GM19025 (cell line): ENCODE data around the gene NDUFAF2.
"Not testable (repeated sequence)": the region's sequence is repeated elsewhere in the genome, so short reads cannot be mapped to it uniquely, and the experiment has no call there.

Experiments
- ATAC-seq: cut with Tn5 transposase; IDR thresholded peaks from one replicate; pipeline ENCODE4 v1.9.1; 2021; ENCODE audit warnings: mild to moderate bottlenecking, low read depth, moderate library complexity; ENCODE audit not compliant: unreplicated experiment

Gene NDUFAF2, protein sequence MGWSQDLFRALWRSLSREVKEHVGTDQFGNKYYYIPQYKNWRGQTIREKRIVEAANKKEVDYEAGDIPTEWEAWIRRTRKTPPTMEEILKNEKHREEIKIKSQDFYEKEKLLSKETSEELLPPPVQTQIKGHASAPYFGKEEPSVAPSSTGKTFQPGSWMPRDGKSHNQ

DNA sequence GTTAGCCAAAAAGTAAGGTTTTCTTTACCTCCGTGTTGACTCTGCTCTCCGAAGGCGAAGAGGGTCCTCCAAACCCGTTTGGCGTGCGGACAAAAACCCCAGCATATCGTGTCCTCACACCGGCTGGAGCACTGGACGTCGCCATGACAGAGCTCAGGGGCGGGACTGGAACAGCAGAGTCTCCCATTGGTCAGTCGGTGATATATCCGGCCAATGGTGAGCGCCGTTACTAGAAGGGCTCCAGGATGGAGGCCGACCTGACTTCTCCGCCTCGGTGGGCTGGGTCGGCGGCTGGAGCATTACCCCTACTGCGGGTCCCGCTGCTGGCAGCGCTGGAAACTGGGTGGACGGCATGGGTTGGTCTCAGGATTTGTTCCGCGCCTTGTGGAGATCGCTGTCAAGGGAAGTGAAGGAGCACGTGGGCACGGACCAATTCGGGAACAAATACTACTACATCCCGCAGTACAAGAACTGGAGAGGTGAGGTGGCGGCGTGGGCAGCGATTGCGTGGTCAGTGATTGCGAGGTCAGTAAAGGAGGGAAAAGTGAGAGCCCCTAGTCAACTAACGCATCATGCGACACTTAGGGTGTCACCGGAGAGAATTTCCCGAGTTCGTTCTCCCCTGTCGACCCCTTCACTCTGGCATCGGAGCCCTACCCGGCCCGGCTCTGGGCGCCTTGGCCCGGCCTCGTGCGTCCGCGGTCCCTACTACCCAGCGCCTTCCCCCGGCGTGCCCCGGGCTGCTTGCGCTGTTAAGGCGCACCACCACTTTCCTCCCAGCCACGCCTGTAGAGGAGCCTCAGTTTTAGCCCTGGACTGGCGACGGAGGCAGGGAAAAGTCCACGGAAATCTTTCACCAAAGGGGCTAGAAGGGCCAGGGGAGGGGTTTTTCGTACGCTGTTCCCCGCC is at the start of gene NDUFAF2, which contains the start of gene ERCC8:
TSS of gene NDUFAF2 (plus strand) at position 302 of the 909 bp plus-strand sequence. CDS start at position 353, 51 bp downstream.
TSS of gene ERCC8 (minus strand) at position 167 of the 909 bp plus-strand sequence. CDS start at position 105, 62 bp downstream.
- peak; percentile 100 for ATAC-seq

DNA sequence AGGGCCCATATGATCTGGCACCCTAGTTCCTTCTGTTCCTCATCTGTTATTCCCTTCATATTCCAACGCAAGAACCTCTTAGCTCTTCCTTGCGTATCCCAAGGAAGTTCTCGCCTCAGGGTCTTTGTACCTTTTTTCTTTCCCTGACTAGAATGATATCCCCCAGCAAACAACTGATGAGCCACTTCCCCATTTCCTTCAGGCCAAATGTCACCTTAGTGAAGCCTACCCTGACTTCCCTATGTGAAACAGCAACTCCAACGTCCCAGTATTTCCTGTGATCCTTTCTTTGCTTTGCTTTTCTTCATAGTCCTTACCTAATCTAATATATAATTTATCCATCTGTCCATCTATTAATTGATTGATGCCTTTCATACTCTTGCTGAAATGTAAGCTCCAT is 48.0 kb upstream of the NDUFAF2 start:
- ATAC-seq = no peak

DNA sequence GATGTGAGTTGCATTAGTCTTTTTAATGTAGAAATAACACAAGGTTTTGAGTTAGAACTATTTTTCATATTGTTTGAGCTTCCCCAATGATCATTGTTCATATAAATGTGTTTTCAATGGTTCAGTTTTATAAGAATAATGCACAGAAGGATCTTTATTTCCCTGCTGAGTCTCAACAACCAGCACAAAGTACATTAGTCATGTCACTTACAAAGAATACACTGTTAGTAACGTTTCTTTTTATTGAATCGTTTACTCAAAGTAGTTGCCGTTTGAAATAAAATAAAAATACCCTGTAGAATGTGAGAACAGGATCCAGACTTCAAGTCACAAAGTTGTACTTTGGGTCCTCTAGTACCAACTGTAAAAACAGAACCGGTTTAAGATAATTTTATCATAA is 41.6 kb upstream of the NDUFAF2 start:
- no peak for ATAC-seq

DNA sequence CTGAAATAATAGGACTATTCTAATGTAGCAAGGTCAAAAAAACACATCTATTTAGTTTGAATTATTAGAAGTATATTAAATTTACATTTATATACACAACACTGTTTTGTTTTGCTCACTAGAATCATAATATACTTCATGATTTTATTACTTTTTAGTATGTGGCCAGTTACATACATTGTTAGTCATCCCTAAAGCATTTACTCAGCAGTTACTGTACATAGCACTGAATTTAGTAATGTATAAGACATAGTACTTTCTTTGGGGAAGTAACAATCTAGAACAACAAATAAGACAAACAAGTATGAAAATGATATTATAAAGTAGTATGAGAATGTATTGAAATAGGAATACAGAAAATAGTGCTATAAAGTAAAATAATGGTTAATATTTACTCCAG is 28.4 kb upstream of the NDUFAF2 start:
- no peak for ATAC-seq

DNA sequence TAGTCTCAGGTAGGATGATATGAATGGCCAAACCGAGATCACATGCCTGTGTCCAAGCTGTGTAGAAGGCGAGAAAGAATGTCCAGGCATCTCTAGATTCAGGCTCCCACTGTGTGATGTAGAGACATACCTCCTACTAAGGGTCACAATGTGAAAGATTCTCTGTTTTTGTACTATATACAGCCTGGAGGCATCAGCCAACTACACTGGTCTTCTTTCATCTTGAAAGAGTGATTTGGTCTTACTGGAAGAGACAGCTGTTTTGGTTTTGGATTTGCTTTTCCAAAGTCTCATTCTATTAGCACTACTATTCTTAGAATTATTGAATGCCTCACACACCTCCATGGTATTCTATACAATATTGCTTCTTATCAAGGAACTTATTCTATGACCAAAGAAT is 26.5 kb upstream of the NDUFAF2 start:
- ATAC-seq = no peak

DNA sequence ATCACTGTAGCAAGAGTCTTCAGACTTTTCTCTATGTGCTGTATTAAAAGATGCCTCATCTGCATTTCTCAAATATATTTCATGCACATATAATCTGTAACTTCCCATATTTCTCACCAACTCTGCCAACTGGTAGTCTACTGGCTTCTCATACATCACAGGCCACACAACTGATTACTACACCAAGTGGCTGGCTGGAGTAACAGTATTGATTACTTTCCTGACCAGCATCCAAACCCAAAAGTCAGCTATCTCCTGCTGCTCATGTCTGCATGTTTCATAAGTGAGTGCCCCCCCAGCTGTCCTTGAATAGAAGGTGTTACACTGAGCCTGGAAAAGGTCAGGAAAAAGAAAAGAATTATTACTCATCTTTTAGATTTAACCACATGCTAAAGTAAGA is 17.6 kb upstream of the NDUFAF2 start:
- ATAC-seq = no peak

DNA sequence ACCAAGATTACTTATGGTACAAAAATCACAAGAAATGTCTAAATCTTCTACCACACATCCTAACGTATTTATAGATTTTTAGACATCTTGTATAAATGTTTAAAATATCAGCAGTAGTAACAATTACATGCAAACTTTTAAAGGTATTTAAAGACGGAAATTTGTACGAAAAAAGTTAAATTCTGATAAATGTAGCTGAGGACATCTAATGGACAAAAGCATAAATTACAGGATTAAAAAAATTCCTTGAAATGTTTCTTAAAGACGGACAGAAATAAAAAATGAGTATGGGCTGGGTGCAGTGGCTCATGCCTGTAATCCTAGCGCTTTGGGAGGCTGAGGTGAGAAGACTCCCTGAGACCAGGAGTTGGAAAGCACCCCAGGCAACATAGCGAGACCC is 16.0 kb upstream of the NDUFAF2 start:
- no peak for ATAC-seq

DNA sequence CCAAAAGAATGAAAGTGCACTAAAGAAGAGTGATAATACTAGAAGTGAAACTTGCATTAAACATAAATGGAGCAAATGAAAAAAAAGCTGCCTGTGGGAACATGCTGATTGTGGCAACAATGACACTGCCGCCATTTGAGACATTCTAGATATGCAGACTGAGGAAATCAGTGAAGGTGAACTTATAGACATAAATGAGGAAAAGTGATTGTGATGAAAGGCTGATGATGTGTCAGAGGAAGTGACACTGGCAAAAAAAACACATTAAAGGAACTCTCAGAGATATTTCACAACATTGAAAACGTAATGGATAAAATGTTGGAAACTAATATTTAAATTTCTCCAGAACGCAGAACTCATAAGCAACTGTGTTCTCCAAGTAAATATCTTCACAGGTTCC is 1.4 kb upstream of the NDUFAF2 start:
- ATAC-seq = no peak

DNA sequence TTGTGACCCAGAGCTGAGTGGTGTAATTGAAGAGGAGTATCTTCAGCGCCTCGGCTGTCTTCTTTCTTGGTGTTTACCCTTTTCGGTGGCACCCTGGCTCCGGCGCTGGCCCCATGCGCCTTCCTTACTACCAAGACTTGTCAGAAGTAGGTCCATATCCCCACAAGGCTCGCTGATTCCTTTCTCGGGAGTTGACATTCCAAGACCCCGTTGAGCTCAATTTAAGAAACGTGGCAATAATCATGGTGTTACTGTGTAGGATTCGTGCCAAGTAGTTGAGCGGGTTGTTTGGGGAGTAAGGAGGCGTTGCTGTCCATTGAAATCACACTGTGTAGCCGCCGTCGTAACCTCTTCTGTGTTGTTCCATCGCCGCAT is 795 bp downstream of the NDUFAF2 start:
- ATAC-seq = peak; percentile 16

DNA sequence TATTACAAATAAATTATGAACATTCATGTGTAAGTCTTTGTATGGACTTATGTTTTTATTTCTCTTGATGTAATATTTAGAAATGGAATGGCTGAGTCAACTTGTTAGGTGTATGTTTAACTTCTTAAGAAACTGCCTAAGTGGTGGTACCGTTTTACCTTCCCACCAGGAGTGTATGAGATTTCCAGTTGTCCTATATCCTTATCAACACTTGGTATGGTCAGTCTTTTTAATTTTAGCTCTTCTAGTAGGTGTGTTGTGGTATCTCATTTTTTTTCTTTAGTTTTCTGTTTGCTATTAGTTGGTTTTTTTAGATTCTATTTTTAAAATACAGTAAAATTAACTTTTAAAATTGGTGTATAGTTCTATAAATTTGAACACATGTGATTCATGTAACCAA is 3.7 kb downstream of the NDUFAF2 start:
- no peak for ATAC-seq

DNA sequence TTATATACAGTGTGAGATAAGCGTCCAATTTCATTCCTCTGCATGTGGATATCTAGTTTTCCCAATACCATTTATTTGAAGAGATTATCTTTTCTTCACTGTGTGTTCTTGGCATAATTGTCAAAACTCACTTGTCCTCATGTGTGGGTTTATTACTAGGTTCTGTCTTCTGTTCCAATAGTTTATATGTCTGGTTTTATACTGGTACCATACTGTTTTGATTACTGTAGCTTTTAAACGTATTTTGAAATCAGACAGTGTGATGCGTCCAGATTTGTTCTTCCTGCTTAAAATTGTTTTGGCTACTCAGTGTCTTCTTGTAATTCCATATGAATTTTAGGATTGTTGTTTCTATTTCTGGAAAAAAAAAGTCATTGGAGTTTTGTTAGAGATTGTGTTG is 10.2 kb downstream of the NDUFAF2 start:
- no peak for ATAC-seq

DNA sequence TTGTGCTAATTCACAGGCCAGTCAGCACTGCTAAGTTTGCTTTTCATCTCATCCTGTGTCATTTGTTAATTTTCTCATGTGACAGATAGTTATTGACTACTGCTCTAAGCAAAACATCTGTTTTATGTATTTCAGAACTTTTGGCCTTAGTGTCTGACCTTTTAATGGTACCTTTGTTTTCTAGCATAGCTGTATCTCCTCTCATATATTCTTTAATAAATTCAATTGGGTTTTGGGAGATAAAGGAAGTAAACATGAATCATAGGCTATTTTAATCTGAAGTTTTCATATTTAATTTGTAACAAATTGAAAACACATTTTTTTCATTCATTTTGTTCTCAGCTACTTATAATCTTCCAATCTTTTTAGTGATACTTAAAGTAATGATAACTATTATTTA is 13.1 kb downstream of the NDUFAF2 start:
- ATAC-seq = no peak

DNA sequence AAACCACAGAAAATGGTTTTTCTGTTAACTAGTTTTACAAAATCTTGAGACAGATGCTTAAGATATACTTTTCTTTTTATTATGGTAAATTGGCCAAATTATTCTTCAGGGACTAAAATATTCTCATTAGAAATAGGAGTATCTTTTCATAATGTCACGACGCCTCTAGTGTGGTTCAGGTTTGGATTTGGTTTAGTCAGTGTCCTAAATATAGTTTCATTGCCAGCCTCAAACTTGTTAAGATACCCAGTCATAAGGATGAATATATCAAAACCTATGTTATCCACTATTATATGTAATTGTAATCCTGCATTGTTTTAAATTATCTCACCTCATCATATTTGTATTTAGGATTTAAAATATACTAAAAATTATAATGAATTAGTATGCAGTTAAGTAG is 13.7 kb downstream of the NDUFAF2 start:
- ATAC-seq = no peak

DNA sequence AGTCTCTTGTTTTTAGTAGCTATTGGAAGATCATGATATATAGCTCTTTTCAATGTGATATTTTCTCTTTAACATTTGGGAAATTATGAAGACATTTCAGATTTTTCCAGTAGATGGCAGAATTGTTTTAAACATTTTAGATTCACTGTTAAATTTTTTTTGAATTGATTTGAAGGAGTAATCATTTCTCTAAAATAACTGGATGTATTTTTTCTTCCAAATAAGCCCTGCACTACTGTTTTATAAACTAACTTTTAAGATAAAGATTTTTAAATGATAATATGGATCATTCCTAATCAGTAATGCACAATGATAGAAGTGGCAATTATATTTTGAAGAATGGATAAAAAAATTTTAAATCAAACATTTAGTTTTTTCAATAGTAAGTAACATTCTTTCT is 14.2 kb downstream of the NDUFAF2 start:
- no peak for ATAC-seq

DNA sequence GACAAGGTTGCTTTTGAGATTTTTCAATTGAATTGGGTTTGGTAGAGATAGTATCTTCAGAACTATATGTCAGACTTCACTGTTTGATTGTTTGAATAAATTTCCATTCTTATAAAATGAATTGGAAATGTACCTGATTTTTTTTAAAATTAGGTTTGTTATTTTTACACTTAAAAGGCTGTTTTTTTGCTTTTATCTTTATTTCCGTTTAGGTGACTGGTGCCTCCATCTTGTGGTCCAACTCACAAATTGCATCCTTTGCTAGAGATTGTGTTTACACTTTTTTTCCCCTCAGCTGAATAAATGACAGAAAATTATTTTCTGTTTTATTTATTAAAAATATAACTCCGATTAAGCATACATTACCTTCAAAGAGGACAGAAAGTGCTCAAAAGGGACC is 15.6 kb downstream of the NDUFAF2 start:
- no peak for ATAC-seq

DNA sequence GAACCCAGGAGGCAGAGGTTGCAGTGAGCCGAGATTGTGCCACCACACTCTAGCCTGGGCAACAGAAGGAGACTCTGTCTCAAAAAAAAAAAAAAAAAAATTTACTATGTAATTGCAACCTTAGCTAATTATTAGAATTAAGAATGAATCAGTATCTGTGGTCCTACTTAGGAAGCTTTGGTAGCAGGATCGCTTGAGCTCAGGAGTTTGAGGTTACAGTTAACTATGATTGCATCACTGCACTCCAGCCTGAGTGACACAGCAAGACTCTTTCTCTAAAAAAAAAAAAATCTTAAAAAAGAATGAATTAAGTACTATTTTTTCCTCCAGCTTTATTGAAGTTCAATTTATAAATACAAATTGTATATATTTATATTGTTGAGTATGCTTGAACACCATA is 16.7 kb downstream of the NDUFAF2 start:
- ATAC-seq = no peak

DNA sequence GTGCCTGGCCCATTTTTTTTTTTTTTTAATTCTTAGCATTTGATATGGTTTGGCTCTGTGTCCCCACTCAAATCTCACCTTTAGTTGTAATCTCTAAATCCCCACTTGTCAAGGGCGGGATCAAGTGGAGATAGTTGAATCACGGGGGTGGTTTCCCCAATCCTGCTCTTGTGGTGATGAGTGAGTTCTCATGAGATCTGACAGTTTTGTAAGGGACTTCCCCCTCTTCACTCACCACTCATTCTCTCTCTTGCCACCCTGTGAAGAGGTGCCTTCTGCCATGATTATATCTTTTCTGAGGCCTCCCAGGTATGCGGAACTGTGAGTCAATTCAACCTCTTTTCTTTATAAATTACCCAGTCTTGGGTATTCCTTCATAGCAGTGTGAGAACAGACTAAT is 27.2 kb downstream of the NDUFAF2 start:
- peak; percentile 74 for ATAC-seq

DNA sequence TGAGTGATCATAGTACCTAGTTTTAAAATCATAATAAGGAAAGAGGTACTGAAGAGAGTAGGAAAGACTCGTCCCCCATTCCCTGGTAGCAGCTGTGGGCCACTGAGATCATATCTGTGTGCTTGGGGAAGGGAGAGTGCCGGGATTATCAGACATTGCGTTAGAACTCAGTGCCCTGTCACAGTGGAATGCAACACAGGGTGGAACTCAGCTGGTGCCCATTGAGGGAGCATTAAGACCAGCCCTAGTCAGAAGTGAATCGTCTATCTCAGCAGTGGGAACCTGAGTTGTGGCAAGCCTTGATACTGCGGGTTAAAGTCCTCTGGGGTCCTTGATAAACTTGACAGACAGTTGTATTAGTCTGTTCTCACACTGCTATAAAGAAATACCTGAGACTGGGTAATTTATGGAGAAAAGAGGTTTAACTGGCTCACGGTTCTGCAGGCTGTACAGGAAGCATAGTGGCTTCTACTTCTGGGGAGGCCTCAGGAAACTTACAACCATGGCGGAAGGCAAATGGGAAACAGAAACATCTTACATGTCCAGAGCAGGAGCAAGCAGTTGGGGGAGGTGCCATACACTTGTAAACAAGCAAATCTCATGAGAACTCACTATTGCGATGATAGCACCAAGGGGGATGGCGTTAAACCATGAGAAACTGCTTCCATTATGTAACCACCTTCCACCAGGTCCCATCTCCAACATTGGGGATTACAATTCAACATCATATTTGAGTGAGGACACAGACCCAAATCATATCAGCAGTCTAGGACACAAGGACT is 33.1 kb downstream of the NDUFAF2 start:
- ATAC-seq = no peak

DNA sequence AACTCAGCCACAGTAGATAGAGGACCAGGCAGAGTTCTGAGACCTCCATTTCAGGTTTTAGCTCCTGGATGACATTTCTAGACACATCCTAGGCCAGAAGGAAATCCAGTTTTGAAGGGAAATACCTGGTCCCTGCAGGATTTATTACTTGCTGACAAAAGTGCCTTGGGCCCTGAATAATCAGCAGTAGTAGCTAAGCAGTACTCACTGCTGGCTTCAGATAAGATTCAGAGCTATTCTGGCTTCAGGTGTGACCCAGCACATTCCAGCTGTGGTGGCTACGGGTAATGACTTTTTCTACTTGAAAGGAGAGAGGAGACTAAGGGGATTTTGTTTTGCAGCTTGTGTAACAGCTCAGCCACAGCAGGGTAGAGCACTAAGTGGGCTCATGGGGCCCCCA is 34.0 kb downstream of the NDUFAF2 start:
- ATAC-seq = no peak

DNA sequence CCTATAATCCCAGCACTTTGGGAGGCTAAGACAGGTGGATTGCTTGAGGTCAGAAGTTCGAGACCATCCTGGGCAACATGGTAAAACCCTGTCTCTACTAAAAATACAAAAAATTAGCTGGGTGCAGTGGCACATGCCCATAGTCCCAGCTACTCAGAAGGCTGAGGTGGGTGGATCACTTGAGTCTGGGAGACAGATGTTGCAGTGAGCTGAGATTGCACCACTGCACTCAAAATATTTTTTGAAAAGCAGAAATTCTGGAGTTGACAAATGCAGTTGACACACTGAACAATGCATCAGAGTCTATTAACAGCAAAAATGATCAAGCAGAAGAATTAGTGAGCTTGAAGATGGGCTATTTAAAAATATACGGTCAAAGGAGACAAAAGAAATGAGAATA is 35.5 kb downstream of the NDUFAF2 start:
- no peak for ATAC-seq

DNA sequence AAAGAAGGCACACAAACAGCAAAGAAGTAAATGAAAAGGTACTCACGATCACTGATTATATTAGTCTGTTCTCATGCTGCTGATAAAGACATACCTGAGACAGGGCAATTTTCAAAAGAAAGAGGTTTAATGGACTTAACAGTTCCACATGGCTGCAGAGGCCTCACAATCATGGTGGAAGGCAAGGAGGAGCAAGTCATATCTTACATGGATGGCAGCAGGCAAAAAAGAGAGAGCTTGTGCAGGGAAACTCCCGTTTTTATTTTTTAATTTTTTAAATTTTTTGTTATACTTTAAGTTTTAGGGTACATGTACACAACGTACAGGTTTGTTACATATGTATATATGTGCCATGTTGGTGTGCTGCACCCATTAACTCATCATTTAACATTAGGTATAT is 37.1 kb downstream of the NDUFAF2 start:
- not testable (repeated sequence) for ATAC-seq
